Measurements from ENCODE around the gene PHACTR3. TPM values are rescaled to one million over a fixed set of nuclear protein-coding genes. Genes with fewer than 3 reads are reported as not detected.
"Not testable (repeated sequence)": the region's sequence is repeated elsewhere in the genome, so short reads cannot be mapped to it uniquely, and the experiment has no call there.

The PHACTR3 gene
- total RNA-seq, 1 donor from 2014 or later = 8.7 TPM

DNA sequence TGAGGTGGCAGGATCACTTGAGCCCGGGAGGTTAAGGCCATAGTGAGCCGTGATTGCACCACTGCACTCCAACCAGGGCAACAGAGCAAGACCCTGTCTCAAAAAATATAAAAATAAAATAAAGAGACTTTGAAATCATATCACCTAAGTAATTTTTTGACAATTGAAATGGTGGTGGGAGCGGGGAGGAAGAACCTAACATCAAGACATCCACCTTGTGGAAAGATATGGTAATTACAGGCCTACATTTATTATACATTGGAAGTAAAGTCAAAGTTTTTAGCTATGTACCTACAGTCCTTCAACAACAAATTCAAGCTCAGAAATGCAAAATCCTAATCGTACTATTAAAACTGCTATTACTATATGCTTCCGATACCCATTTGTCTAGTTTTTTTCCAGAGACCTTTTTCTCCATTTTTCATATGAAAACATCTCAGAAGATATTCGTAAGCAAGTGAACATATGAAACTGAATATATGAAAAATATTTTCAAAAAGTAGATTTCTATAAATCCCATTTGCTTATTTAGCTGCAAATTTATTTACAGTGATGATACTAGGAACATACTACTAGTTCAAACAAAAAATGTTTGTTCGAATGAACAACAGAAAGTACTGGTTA lies 245.8 kb downstream of the PHACTR3 start:
- Mint-ChIP-seq H3K4me3 (ENCODE audit: unreplicated experiment) (no peak overlapping the region), H3K4me1 (ENCODE audit: unreplicated experiment) (no peaks in the 10 kb centered on the region), H3K9me3 (ENCODE audit: unreplicated experiment) (no peaks in the 10 kb centered on the region), H3K27me3 (ENCODE audit: unreplicated experiment) (peaks cover 2% of the 10 kb centered on the region), H3K36me3 (ENCODE audit: low read depth, unreplicated experiment) (peaks cover 4% of the 10 kb centered on the region), H3K27ac (ENCODE audit: unreplicated experiment) (no peak overlapping the region)
- TF ChIP-seq, protein P1, sequence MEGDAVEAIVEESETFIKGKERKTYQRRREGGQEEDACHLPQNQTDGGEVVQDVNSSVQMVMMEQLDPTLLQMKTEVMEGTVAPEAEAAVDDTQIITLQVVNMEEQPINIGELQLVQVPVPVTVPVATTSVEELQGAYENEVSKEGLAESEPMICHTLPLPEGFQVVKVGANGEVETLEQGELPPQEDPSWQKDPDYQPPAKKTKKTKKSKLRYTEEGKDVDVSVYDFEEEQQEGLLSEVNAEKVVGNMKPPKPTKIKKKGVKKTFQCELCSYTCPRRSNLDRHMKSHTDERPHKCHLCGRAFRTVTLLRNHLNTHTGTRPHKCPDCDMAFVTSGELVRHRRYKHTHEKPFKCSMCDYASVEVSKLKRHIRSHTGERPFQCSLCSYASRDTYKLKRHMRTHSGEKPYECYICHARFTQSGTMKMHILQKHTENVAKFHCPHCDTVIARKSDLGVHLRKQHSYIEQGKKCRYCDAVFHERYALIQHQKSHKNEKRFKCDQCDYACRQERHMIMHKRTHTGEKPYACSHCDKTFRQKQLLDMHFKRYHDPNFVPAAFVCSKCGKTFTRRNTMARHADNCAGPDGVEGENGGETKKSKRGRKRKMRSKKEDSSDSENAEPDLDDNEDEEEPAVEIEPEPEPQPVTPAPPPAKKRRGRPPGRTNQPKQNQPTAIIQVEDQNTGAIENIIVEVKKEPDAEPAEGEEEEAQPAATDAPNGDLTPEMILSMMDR (IDR thresholded peaks at IDR 0.05; ENCODE audit: unreplicated experiment) = peak; percentile 85
- no peak for DNase-seq (ENCODE audit: low spot score)

DNA sequence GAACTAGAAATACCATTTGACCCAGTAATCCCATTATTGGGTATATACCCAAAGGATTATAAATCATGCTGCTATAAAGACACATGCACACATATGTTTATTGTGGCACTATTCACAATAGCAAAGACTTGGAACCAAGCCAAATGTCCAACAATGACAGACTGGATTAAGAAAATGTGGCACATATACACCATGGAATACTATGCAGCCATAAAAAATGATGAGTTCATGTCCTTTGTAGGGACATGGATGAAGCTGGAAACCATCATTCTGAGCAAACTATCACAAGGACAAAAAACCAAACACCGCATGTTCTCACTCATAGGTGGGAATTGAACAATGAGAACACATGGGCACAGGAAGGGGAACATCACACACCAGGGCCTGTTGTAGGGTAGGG lies 252.2 kb downstream of the PHACTR3 start:
- H3K36me3 Mint-ChIP-seq (ENCODE audit: low read depth, unreplicated experiment); H3K4me1 Mint-ChIP-seq (ENCODE audit: unreplicated experiment); H3K4me3 Mint-ChIP-seq (ENCODE audit: unreplicated experiment); H3K9me3 Mint-ChIP-seq (ENCODE audit: unreplicated experiment); H3K27me3 Mint-ChIP-seq (ENCODE audit: unreplicated experiment); H3K27ac Mint-ChIP-seq (ENCODE audit: unreplicated experiment); DNase-seq (ENCODE audit: low spot score): not testable (repeated sequence)

DNA sequence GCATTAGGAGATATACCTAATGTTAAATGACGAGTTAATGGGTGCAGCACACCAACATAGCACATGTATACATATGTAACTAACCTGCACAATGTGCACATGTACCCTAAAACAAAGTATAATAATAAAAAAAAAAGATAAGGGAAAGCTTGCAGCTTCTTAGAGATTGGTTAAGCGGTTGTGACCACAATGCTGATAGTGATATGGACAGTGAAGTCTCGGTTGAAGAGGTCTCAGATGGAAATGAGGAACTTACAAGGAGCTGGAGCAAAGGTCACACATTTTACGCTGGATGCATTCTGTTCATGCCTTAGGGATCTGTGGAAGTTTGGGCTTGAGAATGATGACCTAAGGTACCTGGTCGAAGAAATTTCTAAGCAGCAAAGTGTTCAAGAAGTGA lies 252.6 kb downstream of the PHACTR3 start:
- H3K4me3 Mint-ChIP-seq (ENCODE audit: unreplicated experiment) = not testable (repeated sequence)

DNA sequence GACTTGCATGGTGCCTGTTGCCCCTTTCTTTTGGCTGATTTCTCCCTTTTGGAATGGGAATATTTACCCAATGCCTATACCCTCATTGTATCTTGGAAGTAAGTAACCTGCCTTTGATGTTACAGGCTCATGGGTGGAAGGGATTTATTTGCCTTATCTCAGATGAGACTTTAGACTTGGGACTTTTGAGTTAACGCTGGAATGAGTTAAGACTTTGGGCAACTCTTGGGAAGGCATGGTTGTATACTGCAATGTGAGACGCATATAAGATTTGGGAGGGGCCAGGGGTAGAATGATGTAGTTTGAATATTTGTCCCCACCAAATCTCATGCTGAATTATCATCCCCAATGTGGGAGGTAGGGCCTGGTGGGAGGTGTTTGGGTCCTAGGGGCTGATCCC lies 253.6 kb downstream of the PHACTR3 start:
- Mint-ChIP-seq H3K27me3 (ENCODE audit: unreplicated experiment) (no peaks in the 10 kb centered on the region), H3K27ac (ENCODE audit: unreplicated experiment) (no peak overlapping the region), H3K9me3 (ENCODE audit: unreplicated experiment) (no peaks in the 10 kb centered on the region), H3K4me1 (ENCODE audit: unreplicated experiment) (peaks cover 3% of the 10 kb centered on the region), H3K4me3 (ENCODE audit: unreplicated experiment) (no peak overlapping the region), H3K36me3 (ENCODE audit: low read depth, unreplicated experiment) (peaks cover 9% of the 10 kb centered on the region)
- TF ChIP-seq, protein P1 (IDR thresholded peaks at IDR 0.05; ENCODE audit: unreplicated experiment) = no peak
- no peak for DNase-seq (ENCODE audit: low spot score)

More for the DNA sequence above, 252.6 kb downstream of the PHACTR3 start:
- not testable (repeated sequence) for H3K4me1 Mint-ChIP-seq (ENCODE audit: unreplicated experiment); H3K9me3 Mint-ChIP-seq (ENCODE audit: unreplicated experiment); H3K27ac Mint-ChIP-seq (ENCODE audit: unreplicated experiment); H3K36me3 Mint-ChIP-seq (ENCODE audit: low read depth, unreplicated experiment); DNase-seq (ENCODE audit: low spot score); H3K27me3 Mint-ChIP-seq (ENCODE audit: unreplicated experiment)

DNA sequence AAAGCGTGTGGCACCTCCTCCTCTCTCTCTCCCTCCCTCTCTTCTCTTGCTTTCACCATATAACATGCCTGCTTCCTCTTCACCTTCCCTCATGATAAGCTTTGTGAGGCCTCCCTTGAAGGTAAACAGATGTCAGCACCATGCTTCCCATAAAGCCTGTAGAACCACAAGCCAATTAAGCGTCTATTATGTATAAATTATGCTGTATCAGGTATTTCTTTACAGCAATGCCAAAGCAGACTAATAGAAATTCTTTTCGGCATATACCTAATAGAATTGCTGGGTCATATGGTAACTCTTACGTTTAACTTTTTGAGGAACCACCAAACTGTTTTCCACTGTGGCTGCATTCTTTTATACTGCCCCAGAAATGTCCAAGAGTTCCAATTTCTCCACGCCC lies 254.1 kb downstream of the PHACTR3 start:
- H3K4me1 Mint-ChIP-seq (ENCODE audit: unreplicated experiment) = peaks cover 3% of the 10 kb centered on the region
- H3K27ac Mint-ChIP-seq (ENCODE audit: unreplicated experiment) = no peak overlapping the region
- H3K4me3 Mint-ChIP-seq (ENCODE audit: unreplicated experiment) = no peak overlapping the region
- no peaks in the 10 kb centered on the region for H3K27me3 Mint-ChIP-seq (ENCODE audit: unreplicated experiment)
- no peaks in the 10 kb centered on the region for H3K9me3 Mint-ChIP-seq (ENCODE audit: unreplicated experiment)
- TF ChIP-seq, protein P1 (IDR thresholded peaks at IDR 0.05; ENCODE audit: unreplicated experiment) = no peak
- no peak for DNase-seq (ENCODE audit: low spot score)
- peaks cover 9% of the 10 kb centered on the region for H3K36me3 Mint-ChIP-seq (ENCODE audit: low read depth, unreplicated experiment)

DNA sequence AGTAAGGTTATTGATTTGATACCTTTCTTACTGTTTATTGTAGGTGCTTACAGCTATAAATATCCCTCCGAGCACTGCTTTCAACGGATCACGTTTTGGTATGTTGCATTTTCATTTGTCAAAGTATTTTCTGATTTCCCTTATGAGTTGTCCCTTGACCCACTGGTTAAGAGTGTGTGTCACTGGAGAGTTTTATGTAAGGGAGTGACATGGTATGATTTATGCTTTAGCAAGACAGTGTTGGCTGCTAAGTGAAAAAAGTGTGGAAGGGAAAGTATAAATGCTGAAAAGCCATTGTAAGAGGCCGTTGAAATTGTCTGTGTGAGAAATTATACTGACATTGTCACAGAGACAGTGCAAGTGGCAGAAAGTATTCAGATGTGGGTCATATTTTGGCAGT lies 257.1 kb downstream of the PHACTR3 start:
- H3K27ac Mint-ChIP-seq (ENCODE audit: unreplicated experiment) = no peak overlapping the region
- no peak overlapping the region for H3K4me3 Mint-ChIP-seq (ENCODE audit: unreplicated experiment)
- H3K27me3 Mint-ChIP-seq (ENCODE audit: unreplicated experiment) = no peaks in the 10 kb centered on the region
- TF ChIP-seq, protein P1 (IDR thresholded peaks at IDR 0.05; ENCODE audit: unreplicated experiment) = no peak
- H3K4me1 Mint-ChIP-seq (ENCODE audit: unreplicated experiment) = peaks cover 3% of the 10 kb centered on the region
- no peak for DNase-seq (ENCODE audit: low spot score)
- no peaks in the 10 kb centered on the region for H3K9me3 Mint-ChIP-seq (ENCODE audit: unreplicated experiment)
- H3K36me3 Mint-ChIP-seq (ENCODE audit: low read depth, unreplicated experiment) = no peaks in the 10 kb centered on the region
